ENCODE results near the gene HOXA4. TPM values are rescaled to one million over a fixed set of nuclear protein-coding genes. Genes with fewer than 3 reads are reported as not detected.
A peak's percentile ranks its signal among the peaks of the same experiment; 100 is the strongest.

HOXA4 gene
- total RNA-seq, 1 experiment from 2014 or later, result 4.8 TPM

- Mint-ChIP-seq H3K27me3 (ENCODE audit: insufficient read depth, unreplicated experiment) (no peaks in the 10 kb centered on the region), H3K4me1 (ENCODE audit: low read depth, unreplicated experiment) (peaks cover 32% of the 10 kb centered on the region), H3K27ac (ENCODE audit: unreplicated experiment) (no peak overlapping the region), H3K9me3 (ENCODE audit: unreplicated experiment) (no peaks in the 10 kb centered on the region), H3K4me3 (ENCODE audit: unreplicated experiment) (no peak overlapping the region), H3K36me3 (ENCODE audit: insufficient read depth, unreplicated experiment) (peaks cover 29% of the 10 kb centered on the region)
- CTCF ChIA-PET, result no interaction called here
- no peak overlapping the region for H3K4me3 ChIP-seq (ENCODE audit: low read depth, low read length)
- no TSS peak for BruUV-seq (replicated peaks)
- POLR2A ChIA-PET, result no interaction called here
- TF ChIP-seq, protein P1, sequence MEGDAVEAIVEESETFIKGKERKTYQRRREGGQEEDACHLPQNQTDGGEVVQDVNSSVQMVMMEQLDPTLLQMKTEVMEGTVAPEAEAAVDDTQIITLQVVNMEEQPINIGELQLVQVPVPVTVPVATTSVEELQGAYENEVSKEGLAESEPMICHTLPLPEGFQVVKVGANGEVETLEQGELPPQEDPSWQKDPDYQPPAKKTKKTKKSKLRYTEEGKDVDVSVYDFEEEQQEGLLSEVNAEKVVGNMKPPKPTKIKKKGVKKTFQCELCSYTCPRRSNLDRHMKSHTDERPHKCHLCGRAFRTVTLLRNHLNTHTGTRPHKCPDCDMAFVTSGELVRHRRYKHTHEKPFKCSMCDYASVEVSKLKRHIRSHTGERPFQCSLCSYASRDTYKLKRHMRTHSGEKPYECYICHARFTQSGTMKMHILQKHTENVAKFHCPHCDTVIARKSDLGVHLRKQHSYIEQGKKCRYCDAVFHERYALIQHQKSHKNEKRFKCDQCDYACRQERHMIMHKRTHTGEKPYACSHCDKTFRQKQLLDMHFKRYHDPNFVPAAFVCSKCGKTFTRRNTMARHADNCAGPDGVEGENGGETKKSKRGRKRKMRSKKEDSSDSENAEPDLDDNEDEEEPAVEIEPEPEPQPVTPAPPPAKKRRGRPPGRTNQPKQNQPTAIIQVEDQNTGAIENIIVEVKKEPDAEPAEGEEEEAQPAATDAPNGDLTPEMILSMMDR (IDR thresholded peaks at IDR 0.05; ENCODE audit: insufficient read depth in 1 of 2, low read depth in 1 of 2, low read length in 1 of 2, severe bottlenecking in 1 of 2, unreplicated experiment in 1 of 2), result no peak
- no peaks in the 10 kb centered on the region for H3K36me3 ChIP-seq (ENCODE audit: control insufficient read depth, insufficient read depth, low read length)
- no peak for DNase-seq
- no peaks in the 10 kb centered on the region for H3K9me3 ChIP-seq
- H3K27me3 ChIP-seq (replicated peaks; ENCODE audit: control insufficient read depth, insufficient read depth, low read length), result no peaks in the 10 kb centered on the region
- intact Hi-C loops (cut with micrococcal nuclease; ENCODE audit: unreplicated experiment), result no loop called here
- H3K4me1 ChIP-seq, result peaks cover 39% of the 10 kb centered on the region
These were observed 4.6 kb downstream of the HOXA4 start for GRCh38 chr7:27125986-27126394.

DNA sequence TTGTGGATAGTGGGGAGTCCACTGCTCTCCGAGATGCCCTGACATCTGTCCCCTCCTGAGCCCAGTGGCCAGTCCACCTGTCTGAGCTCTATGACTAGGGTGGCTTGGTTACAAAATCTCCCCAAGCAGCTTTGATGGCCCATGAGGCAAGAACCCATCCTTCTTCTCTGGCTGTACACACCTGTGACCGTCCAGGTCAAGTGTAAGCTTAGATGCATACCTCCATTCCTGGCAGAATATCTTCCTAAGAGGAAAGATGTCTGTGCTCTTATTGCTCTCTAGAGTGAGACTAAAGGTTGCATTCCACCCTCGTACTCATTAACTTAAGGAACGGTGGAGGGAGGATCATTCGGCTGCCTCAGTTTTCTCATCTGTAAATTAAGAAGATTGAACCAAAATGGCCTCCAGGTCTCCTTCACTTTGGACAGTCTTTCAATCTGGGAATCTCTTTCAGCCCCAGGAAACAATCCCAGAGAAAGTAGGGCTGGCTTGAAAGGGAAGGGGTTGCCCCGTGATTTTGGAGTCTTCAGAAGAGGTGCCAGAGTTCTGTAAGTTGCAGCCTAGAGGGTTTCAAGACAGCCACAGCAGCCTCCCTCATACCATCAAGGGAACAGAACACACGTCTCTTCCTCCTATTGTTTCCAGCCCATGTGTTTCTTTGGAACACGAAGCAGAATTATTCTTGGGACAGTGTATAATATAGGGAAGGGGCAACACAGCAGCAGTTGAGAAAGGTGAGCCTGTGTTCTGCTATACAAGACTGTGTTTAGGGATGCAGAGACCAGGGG lies 5.5 kb downstream of the HOXA4 start:
- Mint-ChIP-seq H3K4me1 (ENCODE audit: low read depth, unreplicated experiment) (peaks cover 34% of the 10 kb centered on the region), H3K36me3 (ENCODE audit: insufficient read depth, unreplicated experiment) (peaks cover 29% of the 10 kb centered on the region), H3K4me3 (ENCODE audit: unreplicated experiment) (peak overlapping the region; percentile 92), H3K9me3 (ENCODE audit: unreplicated experiment) (no peaks in the 10 kb centered on the region), H3K27me3 (ENCODE audit: insufficient read depth, unreplicated experiment) (no peaks in the 10 kb centered on the region), H3K27ac (ENCODE audit: unreplicated experiment) (peak overlapping the region; percentile 95)
- BruUV-seq (replicated peaks), result no TSS peak
- H3K27me3 ChIP-seq (replicated peaks; ENCODE audit: control insufficient read depth, insufficient read depth, low read length), result no peaks in the 10 kb centered on the region
- no peaks in the 10 kb centered on the region for H3K36me3 ChIP-seq (ENCODE audit: control insufficient read depth, insufficient read depth, low read length)
- H3K4me3 ChIP-seq (ENCODE audit: low read depth, low read length), result no peak overlapping the region
- ChIA-PET POLR2A (interaction anchor here (1.1 kb wide), 1 partner anchor 11 kb away, joined by 3 read pairs; no protein-coding TSS in a partner anchor), CTCF (no interaction called here)
- H3K9me3 ChIP-seq, result no peaks in the 10 kb centered on the region
- intact Hi-C loops (cut with micrococcal nuclease; ENCODE audit: unreplicated experiment), result loop anchor here (5.0 kb wide), 1 partner anchor 178 kb away; no protein-coding TSS in a partner anchor
- peaks cover 45% of the 10 kb centered on the region for H3K4me1 ChIP-seq
- peak in 1 of 2 experiments; percentile 40 for DNase-seq
- TF ChIP-seq, protein P1 (IDR thresholded peaks at IDR 0.05; ENCODE audit: insufficient read depth in 1 of 2, low read depth in 1 of 2, low read length in 1 of 2, severe bottlenecking in 1 of 2, unreplicated experiment in 1 of 2), result no peak

DNA sequence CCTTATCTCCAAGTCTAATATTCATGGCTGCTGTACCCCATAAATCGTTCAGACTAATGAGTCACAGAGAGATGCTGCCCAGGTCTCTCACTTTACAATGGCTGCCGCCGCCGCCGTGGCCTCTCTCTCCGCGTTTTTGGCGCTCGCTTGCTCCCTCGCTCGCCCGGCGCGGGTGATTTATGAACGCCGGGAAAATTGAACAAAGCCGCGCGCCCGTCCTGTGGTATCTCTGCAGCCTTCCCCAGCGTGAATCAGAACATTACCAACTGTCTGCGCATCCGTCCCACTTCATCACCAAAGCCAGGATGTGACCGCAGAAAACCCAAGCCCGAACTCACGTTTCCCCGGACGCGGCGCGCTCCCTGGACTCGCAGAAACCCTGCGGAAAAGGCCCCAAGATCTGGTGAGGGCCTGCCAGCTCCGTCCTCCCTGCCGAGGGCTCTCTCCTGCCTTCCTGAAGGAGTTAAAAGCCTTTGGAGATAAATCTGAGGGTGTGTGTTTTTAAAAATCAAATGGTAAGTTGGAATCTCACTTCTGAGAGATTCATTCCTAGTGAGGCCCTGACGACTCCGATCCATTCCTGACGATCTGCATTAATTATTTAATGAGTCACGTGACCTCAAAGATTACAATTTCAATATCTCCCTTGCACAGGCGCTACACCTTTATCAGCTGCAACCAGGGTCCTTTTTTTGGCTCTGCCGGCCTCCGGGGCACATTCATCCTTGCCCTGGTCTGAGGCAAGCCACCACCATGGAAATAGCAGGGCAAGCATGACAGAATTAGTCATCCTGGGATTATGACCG lies 6.3 kb downstream of the HOXA4 start:
- H3K4me3 Mint-ChIP-seq (ENCODE audit: unreplicated experiment), result peak overlapping the region; percentile 92
- TF ChIP-seq, protein P1 (IDR thresholded peaks at IDR 0.05; ENCODE audit: insufficient read depth in 1 of 2, low read depth in 1 of 2, low read length in 1 of 2, severe bottlenecking in 1 of 2, unreplicated experiment in 1 of 2), result no peak
- peaks cover 30% of the 10 kb centered on the region for H3K36me3 Mint-ChIP-seq (ENCODE audit: insufficient read depth, unreplicated experiment)
- DNase-seq, result no peak
- no peaks in the 10 kb centered on the region for H3K27me3 Mint-ChIP-seq (ENCODE audit: insufficient read depth, unreplicated experiment)
- no peaks in the 10 kb centered on the region for H3K9me3 Mint-ChIP-seq (ENCODE audit: unreplicated experiment)
- peak overlapping the region; percentile 95 for H3K27ac Mint-ChIP-seq (ENCODE audit: unreplicated experiment)
- peaks cover 38% of the 10 kb centered on the region for H3K4me1 Mint-ChIP-seq (ENCODE audit: low read depth, unreplicated experiment)
- ChIA-PET CTCF (no interaction called here), POLR2A (interaction anchor here (1.1 kb wide), 1 partner anchor 10 kb away, joined by 3 read pairs; no protein-coding TSS in a partner anchor)
- BruUV-seq (replicated peaks), result no TSS peak
- Histone ChIP-seq H3K9me3 (no peaks in the 10 kb centered on the region), H3K36me3 (ENCODE audit: control insufficient read depth, insufficient read depth, low read length) (no peaks in the 10 kb centered on the region), H3K4me1 (peaks cover 47% of the 10 kb centered on the region), H3K27me3 (replicated peaks; ENCODE audit: control insufficient read depth, insufficient read depth, low read length) (no peaks in the 10 kb centered on the region), H3K4me3 (ENCODE audit: low read depth, low read length) (no peak overlapping the region)
- intact Hi-C loops (cut with micrococcal nuclease; ENCODE audit: unreplicated experiment), result loop anchor here (5.0 kb wide), 1 partner anchor 177 kb away; no protein-coding TSS in a partner anchor

All from Caco-2 (cell line).